ENCODE results near the gene DTWD2. TPM values are rescaled to one million over a fixed set of nuclear protein-coding genes. Genes with fewer than 3 reads are reported as not detected.
"Not testable (repeated sequence)": the region's sequence is repeated elsewhere in the genome, so short reads cannot be mapped to it uniquely, and the experiment has no call there.

DTWD2 gene
- total and polyA plus RNA-seq, 2 experiments from 2014 or later, result 4.1 to 15.4 TPM

GRCh38 chr5:118965890-118966289 lies 22.5 kb downstream of the DTWD2 start:
- peaks cover 32% of the 10 kb centered on the region for H3K9me3 Mint-ChIP-seq
- H3K4me3 ChIP-seq, result no peak overlapping the region
- H3K9me2 ChIP-seq (ENCODE audit: insufficient read depth), result 0 out of 2 replicates have a peak, but pooled peaks cover 4% of the 10 kb centered on the region
- H3K36me3 ChIP-seq (ENCODE audit: insufficient read depth), result no peaks in the 10 kb centered on the region
- H3K4me3 Mint-ChIP-seq, result no peak overlapping the region
- no peak overlapping the region for H3K4me2 ChIP-seq
- no peaks in the 10 kb centered on the region for H3K79me2 ChIP-seq (replicated peaks; ENCODE audit: insufficient read depth)
- H3K27me3 ChIP-seq (ENCODE audit: insufficient read depth), result no peaks in the 10 kb centered on the region
- peaks cover 3% of the 10 kb centered on the region for H3K27me3 Mint-ChIP-seq (ENCODE audit: insufficient read depth, low read depth, poor library complexity)
- no peak for DNase-seq (ENCODE audit: low spot score)
- H3K27ac Mint-ChIP-seq, result no peak overlapping the region
- H3K36me3 Mint-ChIP-seq (ENCODE audit: low read depth), result peaks cover 27% of the 10 kb centered on the region
- TF ChIP-seq POLR2AphosphoS5 (IDR thresholded peaks at IDR 0.05; ENCODE audit: low read depth), result no peak
- TF ChIP-seq ZNF331 (CRISPR knock-in tag; IDR thresholded peaks at IDR 0.05; ENCODE audit: low read depth), result no peak
- TF ChIP-seq ZNF462 (CRISPR knock-in tag; IDR thresholded peaks at IDR 0.05), result no peak
- TF ChIP-seq NANOG (IDR thresholded peaks at IDR 0.05; ENCODE audit: borderline replicate concordance), result no peak
- TF ChIP-seq CTCF (conservative IDR thresholded peaks at IDR 0.05; ENCODE audit: low read depth in 2 of 2), result no peak
- no peak for TF ChIP-seq JUNB (IDR thresholded peaks at IDR 0.05; ENCODE audit: unreplicated experiment)
- no peak for TF ChIP-seq REST (IDR thresholded peaks at IDR 0.05; ENCODE audit: unreplicated experiment)
- TF ChIP-seq CREB1 (CRISPR knock-in tag; IDR thresholded peaks at IDR 0.05; ENCODE audit: low read depth), result no peak
- TF ChIP-seq EZH2phosphoT487 (IDR thresholded peaks at IDR 0.05; ENCODE audit: unreplicated experiment), result no peak
- TF ChIP-seq, protein P1, sequence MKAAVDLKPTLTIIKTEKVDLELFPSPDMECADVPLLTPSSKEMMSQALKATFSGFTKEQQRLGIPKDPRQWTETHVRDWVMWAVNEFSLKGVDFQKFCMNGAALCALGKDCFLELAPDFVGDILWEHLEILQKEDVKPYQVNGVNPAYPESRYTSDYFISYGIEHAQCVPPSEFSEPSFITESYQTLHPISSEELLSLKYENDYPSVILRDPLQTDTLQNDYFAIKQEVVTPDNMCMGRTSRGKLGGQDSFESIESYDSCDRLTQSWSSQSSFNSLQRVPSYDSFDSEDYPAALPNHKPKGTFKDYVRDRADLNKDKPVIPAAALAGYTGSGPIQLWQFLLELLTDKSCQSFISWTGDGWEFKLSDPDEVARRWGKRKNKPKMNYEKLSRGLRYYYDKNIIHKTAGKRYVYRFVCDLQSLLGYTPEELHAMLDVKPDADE (IDR thresholded peaks at IDR 0.05), result no peak
- TF ChIP-seq ZNF114 (CRISPR knock-in tag; IDR thresholded peaks at IDR 0.05), result no peak
- no peaks in the 10 kb centered on the region for H3F3A ChIP-seq (replicated peaks; ENCODE audit: low read depth)
- H4K20me1 ChIP-seq (replicated peaks; ENCODE audit: insufficient read depth), result no peaks in the 10 kb centered on the region
- H2AFZ ChIP-seq, result no peak overlapping the region
- no peaks in the 10 kb centered on the region; the same call in 2 of the 3 replicates for H3K4me1 Mint-ChIP-seq
- no peak overlapping the region for H3K27ac ChIP-seq (ENCODE audit: low read depth)
- no peak for ATAC-seq
- H3K4me1 ChIP-seq (ENCODE audit: insufficient read depth), result no peaks in the 10 kb centered on the region

GRCh38 chr5:118964970-118965369 lies 23.4 kb downstream of the DTWD2 start:
- not testable (repeated sequence) for H3K9me2 ChIP-seq (ENCODE audit: insufficient read depth); ATAC-seq; H3K4me1 Mint-ChIP-seq; DNase-seq (ENCODE audit: low spot score); H3K27ac ChIP-seq (ENCODE audit: low read depth); H3F3A ChIP-seq (replicated peaks; ENCODE audit: low read depth); H4K20me1 ChIP-seq (replicated peaks; ENCODE audit: insufficient read depth); H3K27ac Mint-ChIP-seq; H3K79me2 ChIP-seq (replicated peaks; ENCODE audit: insufficient read depth); H3K4me1 ChIP-seq (ENCODE audit: insufficient read depth); H3K27me3 Mint-ChIP-seq (ENCODE audit: insufficient read depth, low read depth, poor library complexity); H3K36me3 ChIP-seq (ENCODE audit: insufficient read depth); H3K4me3 Mint-ChIP-seq; H3K4me3 ChIP-seq; H3K4me2 ChIP-seq; H2AFZ ChIP-seq; H3K27me3 ChIP-seq (ENCODE audit: insufficient read depth)
- peaks cover 32% of the 10 kb centered on the region for H3K36me3 Mint-ChIP-seq (ENCODE audit: low read depth)
- peaks cover 32% of the 10 kb centered on the region for H3K9me3 Mint-ChIP-seq
